GM12878 (cell line): ENCODE measurements around the gene BRD2. TPM values are rescaled to one million over a fixed set of nuclear protein-coding genes. Genes with fewer than 3 reads are reported as not detected.

Source experiments
- CBX5 ChIP-seq: sonication (generic); IDR thresholded peaks from 2 replicates; pipeline ENCODE4 v1.6.1; 2016; ENCODE audit warnings: low read depth, moderate library complexity, mild to moderate bottlenecking, inconsistent platforms
- E2F8 ChIP-seq: fragments of 450-650 bp; IDR thresholded peaks from 2 replicates; pipeline ENCODE4 v1.6.1; 2018; ENCODE audit warnings: mild to moderate bottlenecking, low read depth, moderate library complexity; ENCODE audit not compliant: partially characterized antibody
- FOXM1 ChIP-seq: IDR thresholded peaks from 2 replicates; pipeline ENCODE4 v1.6.1; 2012; ENCODE audit warnings: low read depth, mild to moderate bottlenecking, inconsistent platforms, low read length, moderate library complexity
- IKZF1 ChIP-seq: fragments of 450-650 bp; conservative IDR thresholded peaks from 2 replicates; pipeline ENCODE4 v1.6.1; 2017; ENCODE audit warnings: antibody characterized with exemption, mild to moderate bottlenecking
- KDM1A ChIP-seq: fragments of 200-600 bp; sonication (generic); IDR thresholded peaks from 2 replicates; pipeline ENCODE4 v1.6.1; 2016; ENCODE audit warnings: borderline replicate concordance
- MEF2B ChIP-seq: fragments of 450-650 bp; IDR thresholded peaks from 2 replicates; pipeline ENCODE4 v1.6.1; 2018; ENCODE audit warnings: mild to moderate bottlenecking, moderate library complexity; ENCODE audit not compliant: partially characterized antibody, poor library complexity, severe bottlenecking
- MTA2 ChIP-seq: fragments of 450-650 bp; IDR thresholded peaks from 2 replicates; pipeline ENCODE4 v1.6.1; 2016; ENCODE audit warnings: low read depth, mild to moderate bottlenecking, moderate library complexity
- POU2F2 ChIP-seq: IDR thresholded peaks from 3 replicates; pipeline ENCODE4 v1.6.1; 2011; ENCODE audit warnings: low read depth, mild to moderate bottlenecking, low read length, borderline replicate concordance
- RAD51 ChIP-seq: fragments of 450-650 bp; IDR thresholded peaks from 2 replicates; pipeline ENCODE4 v1.6.1; 2016; ENCODE audit warnings: moderate library complexity, mild to moderate bottlenecking, inconsistent platforms
- RELA ChIP-seq: fragments of 450-650 bp; IDR thresholded peaks from 2 replicates; pipeline ENCODE4 v1.8.0; 2014; ENCODE audit warnings: borderline replicate concordance; ENCODE audit not compliant: partially characterized antibody
- SPI1 ChIP-seq: IDR thresholded peaks from 2 replicates; pipeline ENCODE4 v1.6.1; 2011; ENCODE audit warnings: low read depth, mild to moderate bottlenecking, low read length, moderate library complexity, borderline replicate concordance; ENCODE audit not compliant: insufficient read depth
- STAT1 ChIP-seq: fragments of 450-650 bp; conservative IDR thresholded peaks from 2 replicates; pipeline ENCODE4 v1.6.1; 2014; ENCODE audit warnings: antibody characterized with exemption, mild to moderate bottlenecking
- TBL1XR1 ChIP-seq: IDR thresholded peaks from 2 replicates; pipeline ENCODE4 v1.6.1; 2012; ENCODE audit warnings: low read depth, low read length, improper control_type of control experiment
- ZNF217 ChIP-seq: fragments of 450-650 bp; IDR thresholded peaks from 2 replicates; pipeline ENCODE4 v1.6.1; 2017; ENCODE audit warnings: antibody characterized with exemption, mild to moderate bottlenecking
- polyA plus RNA-seq, 11 experiments: library from polyadenylated mRNA; depleted of rRNA in 4 of 11; unstranded in 6 of 11; stranded (reverse) in 5 of 11; fragments of >200 nt; fragmentation: Nextera tagmentation in 4 of 11; fragmentation: Illumina TruSeq in 1 of 11; extraction: Ambion mirVana in 4 of 11; extraction: Trizol in 1 of 11; gene quantifications; 1 replicate in 1 of 11; 2 replicates in 10 of 11; pipeline versions ENCODE4 v1.2.1 to v1.2.3, GENCODE V29; 2011 to 2016; ENCODE audit warnings: inconsistent platforms in 2 of 11, missing spikeins in 2 of 11, low read depth in 1 of 11
- total RNA-seq, 4 experiments: library from RNA; depleted of rRNA in 3 of 4; stranded (reverse); fragments of >200 nt in 3 of 4; fragmentation: Illumina TruSeq in 1 of 4; extraction: Trizol in 1 of 4; gene quantifications; 2 replicates each; pipeline versions ENCODE4 v1.2.1 to v1.2.3, GENCODE V29; 2013 to 2021

BRD2 gene
- total and polyA plus RNA-seq, 10 of the 15 experiments (the other 5 are each of a cell fraction or from before 2014, with no cell fraction given), result 32.2 to 239 (median 139) TPM

DNA sequence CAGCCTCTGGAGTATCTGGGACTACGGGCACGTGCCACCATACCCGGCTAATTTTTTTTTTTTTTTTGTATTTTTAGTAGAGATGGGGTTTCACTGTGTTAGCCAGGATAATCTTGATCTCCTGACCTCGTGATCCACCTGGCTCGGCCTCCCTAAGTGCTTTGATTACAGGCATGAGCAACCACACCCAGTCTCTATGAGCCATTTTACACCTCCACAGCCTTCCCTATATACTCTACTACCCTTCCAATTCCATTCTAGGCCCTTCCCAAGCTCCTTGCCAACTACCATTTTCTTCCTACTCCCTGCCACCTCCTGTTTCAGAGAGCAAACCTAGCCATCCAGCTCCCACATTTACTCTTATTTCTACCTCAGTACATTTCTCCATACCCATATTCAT is 7.8 kb upstream of the BRD2 start (continued):
- TF ChIP-seq E2F8 (no peak), MTA2 (no peak), MEF2B (no peak), POU2F2 (no peak), IKZF1 (no peak), KDM1A (no peak), RELA (no peak), CBX5 (no peak), TBL1XR1 (no peak), FOXM1 (no peak), STAT1 (no peak), RAD51 (no peak), SPI1 (no peak), ZNF217 (no peak)
